T follicular helper cell (primary cell): Measurements from ENCODE around the gene OR10A3.

Experiments used
- DNase-seq: peaks from one replicate; pipeline ENCODE4 v3.0.0-alpha.2; 2020; ENCODE audit warnings: low read depth

OR10A3 gene

GRCh38 chr11:7892059-7892699, 49.3 kb downstream of the OR10A3 start:
- DNase-seq = no peak

- DNase-seq = no peak
Observed at GRCh38 chr11:7890417-7891172, 50.9 kb downstream of the OR10A3 start.

GRCh38 chr11:7889985-7890384, 51.5 kb downstream of the OR10A3 start:
- no peak for DNase-seq
